HG03457 (cell line): ENCODE results near the gene PTX4.
A peak's percentile ranks its signal among the peaks of the same experiment; 100 is the strongest.
"Not testable (repeated sequence)": the region's sequence is repeated elsewhere in the genome, so short reads cannot be mapped to it uniquely, and the experiment has no call there.

Experiments used
- ATAC-seq: cut with Tn5 transposase; IDR thresholded peaks from one replicate; pipeline ENCODE4 v1.9.1; 2021; ENCODE audit warnings: moderate number of reproducible peaks; ENCODE audit not compliant: unreplicated experiment

Gene PTX4

GRCh38 chr16:1486551-1487390 is 2.0 kb downstream of the PTX4 start:
- no peak for ATAC-seq

GRCh38 chr16:1485847-1486496 is 2.8 kb downstream of the PTX4 start:
- ATAC-seq: no peak

GRCh38 chr16:1481906-1482835 is 6.6 kb downstream of the PTX4 start:
- ATAC-seq: no peak

- not testable (repeated sequence) for ATAC-seq
Measured at GRCh38 chr16:1478937-1479336, 9.8 kb downstream of the PTX4 start.

- ATAC-seq: no peak
Measured at GRCh38 chr16:1477033-1477432, 11.7 kb downstream of the PTX4 start.

GRCh38 chr16:1475552-1476114 is 13.1 kb downstream of the PTX4 start:
- ATAC-seq: no peak

GRCh38 chr16:1474796-1475551 is 13.8 kb downstream of the PTX4 start, which contains the start of gene CLCN7:
CLCN7 (minus strand) TSS chr16:1475028; CDS start chr16:1474974, 54 bp downstream.
- peak; percentile 60 for ATAC-seq

GRCh38 chr16:1474082-1474795 is 14.5 kb downstream of the PTX4 start:
- peak; percentile 22 for ATAC-seq

GRCh38 chr16:1472974-1473373 is 15.8 kb downstream of the PTX4 start:
- ATAC-seq: no peak

- ATAC-seq: no peak
Measured at GRCh38 chr16:1471569-1472194, 17.1 kb downstream of the PTX4 start.

- ATAC-seq: no peak
Measured at GRCh38 chr16:1470481-1471251, 18.1 kb downstream of the PTX4 start.

- no peak for ATAC-seq
Measured at GRCh38 chr16:1469693-1470201, 19.0 kb downstream of the PTX4 start.

GRCh38 chr16:1469141-1469540 is 19.6 kb downstream of the PTX4 start:
- not testable (repeated sequence) for ATAC-seq

- ATAC-seq: no peak
Measured at GRCh38 chr16:1468426-1468810, 20.3 kb downstream of the PTX4 start.

GRCh38 chr16:1466968-1467521 is 21.7 kb downstream of the PTX4 start:
- no peak for ATAC-seq

- no peak for ATAC-seq
Measured at GRCh38 chr16:1466054-1466453, 22.7 kb downstream of the PTX4 start.

- no peak for ATAC-seq
Measured at GRCh38 chr16:1465567-1465915, 23.2 kb downstream of the PTX4 start.
